Fibroblast of the aortic adventitia (primary cell): ENCODE data around the gene SRC. TPM values are rescaled to one million over a fixed set of nuclear protein-coding genes. Genes with fewer than 3 reads are reported as not detected.

Experiments
- DNase-seq: peaks from one replicate; pipeline ENCODE4 v3.0.0-alpha.2; 2010; ENCODE audit warnings: low read depth
- H3K4me3 ChIP-seq: 2 replicates; pipeline ENCODE4 v1.5.1; 2011; ENCODE audit warnings: low read depth, mild to moderate bottlenecking, control low read depth, low read length, moderate library complexity
- CTCF ChIP-seq: IDR thresholded peaks from 2 replicates; pipeline ENCODE4 v1.5.1; 2011; ENCODE audit warnings: mild to moderate bottlenecking, low read length, control low read depth, inconsistent platforms; ENCODE audit not compliant: insufficient read depth
- total RNA-seq: library from RNA; depleted of rRNA; stranded (reverse); fragments of >200 nt; gene quantifications from 2 replicates; pipeline ENCODE4 v1.2.3, GENCODE V29; 2012; ENCODE audit warnings: low replicate concordance

SRC gene
- total RNA-seq, 1 donor = 19.1 TPM

GRCh38 chr20:37393196-37393862, 47.4 kb downstream of the SRC start:
- TF ChIP-seq CTCF = no peak
- DNase-seq = no peak
- no peak overlapping the region for H3K4me3 ChIP-seq

- no peak for DNase-seq
- no peak overlapping the region for H3K4me3 ChIP-seq
Observed at GRCh38 chr20:37393863-37394542, 48.1 kb downstream of the SRC start.

GRCh38 chr20:37394543-37395409, 48.8 kb downstream of the SRC start:
- TF ChIP-seq CTCF = no peak
- H3K4me3 ChIP-seq = no peak overlapping the region
- no peak for DNase-seq

More at GRCh38 chr20:37393863-37394542, 48.1 kb downstream of the SRC start:
- no peak for TF ChIP-seq CTCF

- H3K4me3 ChIP-seq = no peak overlapping the region
- no peak for TF ChIP-seq CTCF
- no peak for DNase-seq
Observed at GRCh38 chr20:37395410-37395797, 49.5 kb downstream of the SRC start.

GRCh38 chr20:37395921-37396415, 50.0 kb downstream of the SRC start:
- no peak overlapping the region for H3K4me3 ChIP-seq
- DNase-seq = no peak
- no peak for TF ChIP-seq CTCF

GRCh38 chr20:37396416-37397075, 50.6 kb downstream of the SRC start:
- no peak overlapping the region for H3K4me3 ChIP-seq
- DNase-seq = no peak
- no peak for TF ChIP-seq CTCF
